Activated effector memory CD4-positive, alpha-beta T cell treated with Interleukin-2 at 50 U/mL for 16 hours (primary cell): ENCODE results near the gene NPAS3.

Experiments
- DNase-seq: peaks from one replicate; pipeline ENCODE4 v3.0.0-alpha.2; 2020

Gene NPAS3

GRCh38 chr14:33566082-33566481 is 627.4 kb downstream of the NPAS3 start:
- DNase-seq: no peak

DNA sequence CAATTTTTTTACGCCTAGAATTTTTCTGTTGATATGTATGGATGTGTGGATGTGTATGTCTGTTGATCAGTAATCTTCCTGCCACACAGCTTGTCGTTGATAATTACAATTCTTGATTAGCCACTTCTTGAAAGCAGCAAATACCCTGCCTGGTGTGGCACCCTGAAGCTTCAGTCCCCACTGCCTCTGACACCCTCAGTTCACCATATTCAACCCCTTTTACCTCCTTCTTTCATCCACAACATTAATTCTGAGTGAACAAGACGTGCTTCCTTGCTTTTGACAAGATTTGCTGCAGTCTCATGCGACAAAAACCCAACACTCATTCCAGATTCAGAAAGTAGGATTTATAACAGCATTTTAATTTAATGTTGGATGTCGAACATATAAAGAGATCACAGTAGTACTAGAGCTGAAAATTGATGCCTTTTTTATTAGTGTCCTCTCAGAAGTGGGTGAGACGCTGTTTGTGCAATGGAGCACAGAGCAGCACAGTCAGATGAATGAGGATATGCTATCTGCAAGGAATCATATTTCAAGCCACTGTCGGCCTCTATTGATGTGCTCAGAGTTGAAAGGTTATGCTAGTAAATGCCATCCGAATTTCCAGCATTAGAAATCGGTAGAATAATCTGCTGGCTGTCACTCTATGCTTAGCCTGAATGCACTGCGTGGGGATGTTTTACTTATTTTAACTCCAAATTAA is 628.5 kb downstream of the NPAS3 start:
- DNase-seq: no peak

DNA sequence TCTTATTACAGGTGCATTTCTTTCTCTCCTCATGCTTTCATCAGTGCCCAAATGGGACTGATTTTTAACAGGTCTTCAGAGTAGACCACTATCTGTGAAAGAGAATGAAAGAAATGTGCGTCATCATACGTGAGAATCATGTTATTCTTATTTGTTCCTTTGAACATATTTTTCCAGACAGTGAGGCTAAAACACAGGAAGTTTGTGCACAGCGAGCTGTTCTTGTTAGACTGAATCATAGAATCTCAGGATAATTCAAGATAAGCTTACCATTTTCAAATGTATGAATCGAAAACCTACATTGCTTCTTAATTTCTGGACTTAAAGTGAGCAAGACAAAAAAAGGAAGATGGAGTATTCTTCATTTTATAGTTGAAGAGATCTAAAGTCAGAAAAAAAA is 629.1 kb downstream of the NPAS3 start:
- no peak for DNase-seq

GRCh38 chr14:33568935-33569579 is 630.4 kb downstream of the NPAS3 start:
- no peak for DNase-seq

GRCh38 chr14:33569821-33570687 is 631.4 kb downstream of the NPAS3 start:
- DNase-seq: no peak

- no peak for DNase-seq
Observed at GRCh38 chr14:33570694-33571310, 632.1 kb downstream of the NPAS3 start.

- no peak for DNase-seq
Observed at GRCh38 chr14:33573301-33573880, 634.7 kb downstream of the NPAS3 start.

DNA sequence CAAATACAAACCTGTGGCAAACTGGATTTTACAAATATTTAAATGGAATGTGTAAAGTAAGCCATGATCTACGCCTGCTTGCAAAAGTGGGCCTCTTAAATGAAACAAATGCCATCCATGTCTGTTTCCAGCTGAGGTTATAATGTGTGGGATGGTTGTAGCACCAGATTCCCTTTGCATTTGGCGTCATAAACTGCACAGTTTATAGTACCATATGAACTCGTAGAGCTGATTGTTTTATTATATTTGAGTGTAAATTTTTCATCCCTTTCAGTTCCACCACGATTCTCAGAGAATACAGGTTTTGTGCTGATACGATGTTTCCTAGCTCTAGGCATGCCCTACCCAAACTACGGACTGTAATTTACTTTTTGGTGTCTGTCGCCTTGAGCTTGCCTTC is 637.3 kb downstream of the NPAS3 start:
- no peak for DNase-seq

DNA sequence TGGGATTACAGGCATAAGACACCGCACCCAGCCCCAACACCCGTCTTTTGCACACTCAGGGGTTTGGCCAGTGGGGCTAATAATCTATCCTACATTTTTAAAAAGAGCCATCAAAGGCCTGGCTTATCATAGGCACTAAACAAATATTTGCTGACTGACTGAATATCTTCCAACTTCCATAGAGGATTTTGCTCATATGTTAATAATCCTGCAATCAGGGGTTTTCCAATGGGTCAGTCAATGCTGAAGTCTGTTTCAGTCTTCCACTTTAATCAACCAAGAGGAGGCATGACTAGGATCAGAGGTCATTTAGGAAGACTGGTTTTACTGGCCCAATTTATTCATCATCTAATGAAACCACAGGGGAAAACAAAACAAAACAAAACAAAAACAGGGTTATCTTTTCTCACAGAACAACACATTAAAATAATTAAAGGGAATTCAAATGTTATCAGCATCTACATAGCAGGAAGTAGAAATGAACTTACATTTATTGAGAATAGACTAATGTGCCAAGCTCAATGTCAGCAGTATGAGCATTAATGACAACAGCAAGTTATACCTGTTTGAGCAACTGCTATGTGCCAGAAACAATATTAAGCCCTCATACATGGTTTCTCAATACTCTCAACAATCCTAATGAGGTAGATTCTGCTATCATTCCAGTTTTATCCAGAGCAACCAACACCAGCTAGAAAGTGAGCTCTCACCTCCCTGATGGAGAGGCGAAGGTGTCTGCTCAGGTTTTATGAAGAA is 640.0 kb downstream of the NPAS3 start:
- DNase-seq: no peak

DNA sequence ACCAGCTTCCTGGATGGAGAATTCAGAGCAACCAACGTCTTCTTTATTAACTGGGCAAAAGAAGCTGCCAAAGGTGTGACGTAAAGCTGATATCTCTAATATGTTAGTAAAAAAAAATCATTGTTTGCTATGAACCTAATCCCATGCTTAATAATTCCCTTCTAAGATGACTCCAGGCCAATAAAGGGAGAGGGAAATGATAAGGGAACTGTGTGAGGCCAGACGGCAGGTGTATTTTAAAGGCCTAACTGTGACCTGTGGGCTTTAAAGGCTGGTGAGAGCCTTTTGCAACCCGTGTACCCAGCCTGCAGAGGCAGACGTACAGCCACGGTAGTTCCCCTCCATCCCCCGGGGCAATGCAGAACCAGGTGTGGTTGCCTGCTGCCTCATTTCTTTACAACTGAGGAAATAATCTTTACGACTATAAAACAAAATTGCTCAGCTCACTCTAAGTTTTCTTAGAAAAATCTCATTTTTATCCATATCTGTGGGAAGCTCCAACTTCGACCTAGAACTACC is 641.6 kb downstream of the NPAS3 start:
- DNase-seq: no peak

DNA sequence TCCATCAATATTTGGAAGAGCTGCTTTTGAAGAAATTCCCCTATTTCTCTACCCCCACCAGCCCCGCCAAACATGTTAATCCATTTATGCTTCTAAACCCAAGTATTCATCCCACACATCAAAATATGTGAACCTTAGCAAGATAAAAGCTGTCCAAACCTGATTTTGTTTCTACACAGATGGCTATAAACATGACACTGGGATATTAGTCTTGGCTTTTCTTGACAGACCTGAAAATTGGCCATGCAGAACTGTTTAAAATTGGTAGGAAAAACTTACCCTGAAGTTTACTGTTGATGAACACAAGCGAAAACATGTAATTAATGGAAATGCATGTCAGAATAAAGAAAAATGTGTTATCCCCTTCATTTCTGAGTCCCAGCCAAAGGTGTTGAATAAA is 642.2 kb downstream of the NPAS3 start:
- no peak for DNase-seq

- DNase-seq: no peak
Observed at GRCh38 chr14:33584697-33585096, 646.0 kb downstream of the NPAS3 start.

- no peak for DNase-seq
Observed at GRCh38 chr14:33586806-33587205, 648.1 kb downstream of the NPAS3 start.

DNA sequence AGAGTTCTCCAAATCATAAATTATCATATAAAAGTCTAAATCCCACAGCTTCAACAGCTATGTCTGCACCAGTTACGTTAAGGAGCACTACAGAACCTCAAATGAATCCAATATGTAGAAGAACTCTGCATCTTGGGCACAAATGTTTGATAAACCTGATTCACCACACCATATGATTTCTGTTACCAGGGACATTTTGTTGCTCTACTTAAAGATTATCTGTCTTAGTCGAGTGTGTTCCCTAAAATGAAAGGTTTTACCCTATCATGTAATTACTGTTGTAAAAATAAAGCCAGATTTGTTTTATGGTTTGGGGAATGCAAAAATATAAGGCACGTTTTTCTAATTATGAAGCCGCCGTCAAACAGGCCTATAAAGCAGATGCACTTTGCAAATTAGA is 649.1 kb downstream of the NPAS3 start:
- DNase-seq: no peak

DNA sequence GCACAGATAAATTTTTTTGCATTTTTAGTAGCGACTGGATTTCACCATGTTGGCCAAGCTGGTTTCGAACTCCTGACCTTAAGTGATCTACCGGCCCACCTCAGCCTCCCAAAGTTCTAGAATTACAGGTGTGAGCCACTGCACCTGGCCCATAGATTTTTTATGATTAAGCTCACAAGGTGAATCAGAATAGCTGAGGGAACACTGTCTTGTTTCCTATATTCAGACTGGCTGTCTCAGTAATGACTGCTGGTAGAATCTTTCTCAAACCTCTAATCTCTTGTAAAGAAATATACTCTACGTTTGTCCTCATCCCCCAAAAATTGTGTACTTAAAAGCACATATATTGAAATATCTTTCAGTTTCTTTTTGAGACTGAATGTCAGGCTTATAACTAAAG is 650.1 kb downstream of the NPAS3 start:
- no peak for DNase-seq

GRCh38 chr14:33589334-33589733 is 650.7 kb downstream of the NPAS3 start:
- no peak for DNase-seq

DNA sequence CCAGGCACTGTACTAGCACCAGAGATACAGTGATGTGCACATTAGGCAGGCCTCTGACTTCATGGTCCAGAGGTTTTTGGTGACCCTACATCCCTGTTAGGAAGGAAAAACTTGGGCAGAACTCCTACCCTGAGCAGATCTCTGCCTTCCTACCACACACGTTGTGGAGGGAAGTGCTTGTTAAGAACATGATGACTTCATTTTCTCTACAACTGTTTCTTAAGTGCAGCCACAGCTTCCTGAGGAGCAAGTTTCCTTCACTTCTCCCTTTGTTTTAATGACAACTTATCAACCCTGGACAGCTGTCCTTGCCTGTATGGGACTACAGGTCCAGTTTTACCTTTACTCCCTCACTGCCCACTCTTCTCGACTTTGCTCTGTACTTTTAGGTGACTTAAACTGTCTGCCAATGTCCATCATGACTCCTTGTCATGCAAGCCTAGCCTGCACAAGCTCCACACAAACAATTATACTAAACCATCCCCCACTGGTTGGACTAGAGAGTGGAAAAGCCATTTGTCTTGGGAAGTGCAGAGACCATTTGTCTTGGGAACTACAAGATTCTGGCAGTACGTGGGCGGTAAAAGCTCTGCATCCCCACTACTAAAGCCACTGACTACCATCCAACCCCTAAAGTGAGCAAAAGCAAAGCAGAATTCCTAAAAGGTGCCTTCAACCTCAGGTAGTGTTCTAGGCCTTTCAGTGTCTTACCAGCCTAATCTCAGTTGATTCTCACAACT is 652.4 kb downstream of the NPAS3 start:
- no peak for DNase-seq

DNA sequence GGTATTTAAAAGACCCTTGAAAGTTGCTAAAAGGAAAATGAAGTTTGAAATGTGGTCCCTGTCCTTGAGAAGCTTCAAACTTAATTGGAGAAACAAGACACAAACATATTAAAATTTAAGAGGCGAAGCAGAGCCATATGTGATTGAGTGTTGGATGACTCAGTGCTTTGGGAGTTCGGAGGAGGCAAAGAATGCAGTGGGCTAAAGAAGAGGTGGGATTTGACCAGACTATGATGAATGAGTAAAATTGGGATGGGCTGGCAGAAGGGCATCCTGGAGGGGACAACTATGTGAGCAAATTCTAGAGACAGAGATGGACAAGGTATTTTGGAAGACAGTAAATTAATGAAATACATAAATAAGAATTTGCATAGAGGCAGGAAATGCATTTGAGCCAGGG is 653.6 kb downstream of the NPAS3 start:
- DNase-seq: no peak

GRCh38 chr14:33596211-33597080 is 657.8 kb downstream of the NPAS3 start:
- no peak for DNase-seq

- DNase-seq: no peak
Observed at GRCh38 chr14:33598582-33598981, 659.9 kb downstream of the NPAS3 start.
